ENCODE data around the gene PLEKHA1.

Gene PLEKHA1

GRCh38 chr10:122336961-122337360 lies 37.5 kb upstream of the PLEKHA1 start:
- no peaks in the 10 kb centered on the region for H3K36me3 ChIP-seq (replicated peaks)
- in situ Hi-C loops (cut with HindIII; ENCODE audit: low pct_ligation_motif_present, low sequenced_read_pairs) = no loop called here
- no peaks in the 10 kb centered on the region for H3K27me3 ChIP-seq (replicated peaks)
- no peak overlapping the region for H3K4me3 ChIP-seq (ENCODE audit: low read depth, low read length)
- TF ChIP-seq CTCF (IDR thresholded peaks at IDR 0.05; ENCODE audit: low read depth, low read length, missing control alignments) = no peak
- no peak for DNase-seq
- H3K27ac ChIP-seq = no peak overlapping the region

GRCh38 chr10:122338609-122339441 lies 35.7 kb upstream of the PLEKHA1 start:
- in situ Hi-C loops (cut with HindIII; ENCODE audit: low pct_ligation_motif_present, low sequenced_read_pairs) = no loop called here
- TF ChIP-seq CTCF (IDR thresholded peaks at IDR 0.05; ENCODE audit: low read depth, low read length, missing control alignments) = no peak
- Histone ChIP-seq H3K4me3 (ENCODE audit: low read depth, low read length) (no peak overlapping the region), H3K36me3 (replicated peaks) (no peaks in the 10 kb centered on the region), H3K27ac (no peak overlapping the region), H3K27me3 (replicated peaks) (no peaks in the 10 kb centered on the region)
- DNase-seq = no peak

- TF ChIP-seq CTCF (IDR thresholded peaks at IDR 0.05; ENCODE audit: low read depth, low read length, missing control alignments) = no peak
- H3K36me3 ChIP-seq (replicated peaks) = no peaks in the 10 kb centered on the region
- no peaks in the 10 kb centered on the region for H3K27me3 ChIP-seq (replicated peaks)
- no peak overlapping the region for H3K4me3 ChIP-seq (ENCODE audit: low read depth, low read length)
- in situ Hi-C loops (cut with HindIII; ENCODE audit: low pct_ligation_motif_present, low sequenced_read_pairs) = no loop called here
- no peak for DNase-seq
- H3K27ac ChIP-seq = no peak overlapping the region
Measured at GRCh38 chr10:122341141-122341810, 33.2 kb upstream of the PLEKHA1 start.

GRCh38 chr10:122342293-122343134 lies 32.0 kb upstream of the PLEKHA1 start:
- in situ Hi-C loops (cut with HindIII; ENCODE audit: low pct_ligation_motif_present, low sequenced_read_pairs) = no loop called here

More at GRCh38 chr10:122342293-122343134, 32.0 kb upstream of the PLEKHA1 start:
- peak; percentile 46 for DNase-seq
- Histone ChIP-seq H3K27ac (no peak overlapping the region), H3K27me3 (replicated peaks) (no peaks in the 10 kb centered on the region), H3K4me3 (ENCODE audit: low read depth, low read length) (no peak overlapping the region), H3K36me3 (replicated peaks) (no peaks in the 10 kb centered on the region)
- peak; percentile 85 for TF ChIP-seq CTCF (IDR thresholded peaks at IDR 0.05; ENCODE audit: low read depth, low read length, missing control alignments)

Data from brain microvascular endothelial cell (primary cell).